ENCODE results near the gene BPTF.
A peak's percentile ranks its signal among the peaks of the same experiment; 100 is the strongest.
"Not testable (repeated sequence)": the region's sequence is repeated elsewhere in the genome, so short reads cannot be mapped to it uniquely, and the experiment has no call there.

BPTF gene

GRCh38 chr17:67865438-67865837, 40.1 kb downstream of the BPTF start:
- intact Hi-C loops (cut with DNase I) = no loop called here
- no peak for DNase-seq

GRCh38 chr17:67867591-67867990, 42.3 kb downstream of the BPTF start:
- DNase-seq = no peak
- intact Hi-C loops (cut with DNase I) = no loop called here

GRCh38 chr17:67868176-67868575, 42.9 kb downstream of the BPTF start:
- intact Hi-C loops (cut with DNase I) = no loop called here
- DNase-seq = no peak

- no peak for DNase-seq
- intact Hi-C loops (cut with DNase I) = no loop called here
Measured at GRCh38 chr17:67879662-67880061, 54.4 kb downstream of the BPTF start.

- DNase-seq = no peak
- intact Hi-C loops (cut with DNase I) = no loop called here
Measured at GRCh38 chr17:67881083-67881482, 55.8 kb downstream of the BPTF start.

- DNase-seq = no peak
- intact Hi-C loops (cut with DNase I) = no loop called here
Measured at GRCh38 chr17:67884741-67885140, 59.4 kb downstream of the BPTF start.

GRCh38 chr17:67891481-67892119, 66.3 kb downstream of the BPTF start:
- DNase-seq = peak in 5 of 10 donors; percentile 15 to 86 (median 29)
- intact Hi-C loops (cut with DNase I) = no loop called here

GRCh38 chr17:67902511-67903231, 77.4 kb downstream of the BPTF start:
- intact Hi-C loops (cut with DNase I) = no loop called here
- DNase-seq = no peak

- intact Hi-C loops (cut with DNase I); DNase-seq: not testable (repeated sequence)
Measured at GRCh38 chr17:67905298-67905697, 80.0 kb downstream of the BPTF start.

- intact Hi-C loops (cut with DNase I); DNase-seq: not testable (repeated sequence)
Measured at GRCh38 chr17:67910117-67910803, 85.0 kb downstream of the BPTF start.

- intact Hi-C loops (cut with DNase I) = no loop called here
Measured at GRCh38 chr17:67911059-67911782, 85.9 kb downstream of the BPTF start.

GRCh38 chr17:67912088-67912487, 86.8 kb downstream of the BPTF start:
- no peak for DNase-seq
- intact Hi-C loops (cut with DNase I) = no loop called here

More at GRCh38 chr17:67911059-67911782, 85.9 kb downstream of the BPTF start:
- DNase-seq = no peak

- intact Hi-C loops (cut with DNase I) = no loop called here
- DNase-seq = no peak
Measured at GRCh38 chr17:67912656-67913055, 87.4 kb downstream of the BPTF start.

- DNase-seq = no peak
- intact Hi-C loops (cut with DNase I) = no loop called here
Measured at GRCh38 chr17:67920212-67920611, 94.9 kb downstream of the BPTF start.

GRCh38 chr17:67922503-67922902, 97.2 kb downstream of the BPTF start:
- intact Hi-C loops (cut with DNase I) = no loop called here
- DNase-seq = no peak

GRCh38 chr17:67928842-67929241, 103.5 kb downstream of the BPTF start:
- intact Hi-C loops (cut with DNase I); DNase-seq: not testable (repeated sequence)

- no peak for DNase-seq
- intact Hi-C loops (cut with DNase I) = no loop called here
Measured at GRCh38 chr17:67931227-67931626, 105.9 kb downstream of the BPTF start.

GRCh38 chr17:67942810-67943209, 117.5 kb downstream of the BPTF start:
- no peak for DNase-seq
- intact Hi-C loops (cut with DNase I) = no loop called here

- intact Hi-C loops (cut with DNase I) = no loop called here
- no peak for DNase-seq
Measured at GRCh38 chr17:67944035-67944434, 118.7 kb downstream of the BPTF start.

GRCh38 chr17:67946513-67946912, 121.2 kb downstream of the BPTF start:
- no peak for DNase-seq
- intact Hi-C loops (cut with DNase I) = no loop called here

GRCh38 chr17:67947325-67947813, 122.1 kb downstream of the BPTF start:
- intact Hi-C loops (cut with DNase I) = no loop called here
- no peak for DNase-seq
